IPS-18a (cell line): Measurements from ENCODE around the gene PRKCSH.

Experiments used
- H3K27ac ChIP-seq: one replicate; pipeline ENCODE4 v1.5.1; 2013; ENCODE audit warnings: low read length
- H3K27me3 ChIP-seq: one replicate; pipeline ENCODE4 v1.6.1; 2013; ENCODE audit warnings: mild to moderate bottlenecking, low read length; ENCODE audit not compliant: control insufficient read depth, insufficient read depth
- H3K36me3 ChIP-seq: one replicate; pipeline ENCODE4 v1.6.1; 2013; ENCODE audit warnings: low read depth, low read length; ENCODE audit not compliant: control insufficient read depth
- H3K4me1 ChIP-seq: one replicate; pipeline ENCODE4 v1.6.1; 2013; ENCODE audit warnings: low read depth, low read length; ENCODE audit not compliant: control insufficient read depth
- H3K4me3 ChIP-seq: one replicate; pipeline ENCODE4 v1.5.1; 2013; ENCODE audit warnings: low read length
- H3K9ac ChIP-seq: one replicate; pipeline ENCODE4 v1.6.1; 2013; ENCODE audit warnings: mild to moderate bottlenecking, low read length, moderate library complexity
- H3K9me3 ChIP-seq: one replicate; pipeline ENCODE4 v1.6.1; 2013; ENCODE audit warnings: low read depth, low read length; ENCODE audit not compliant: control insufficient read depth

Gene PRKCSH

DNA sequence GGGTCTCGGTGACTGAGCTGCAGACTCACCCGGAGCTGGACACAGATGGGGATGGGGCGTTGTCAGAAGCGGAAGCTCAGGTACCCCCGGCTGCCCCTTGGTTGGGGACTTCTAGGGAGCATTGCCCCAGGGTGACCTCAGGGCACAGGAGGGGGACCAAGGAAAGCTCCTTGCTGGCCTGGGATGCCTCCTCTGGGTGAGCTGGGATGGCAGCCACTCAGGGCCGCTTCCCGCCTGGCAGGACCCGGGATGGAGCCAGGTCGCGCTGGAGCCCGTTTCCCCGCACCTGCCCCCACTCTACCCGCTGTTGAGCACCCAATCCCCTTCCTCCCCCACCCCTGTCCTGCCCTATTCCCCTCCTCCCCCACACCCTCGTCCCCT lies 10.8 kb downstream of the PRKCSH start:
- no peak overlapping the region for H3K4me3 ChIP-seq
- H3K36me3 ChIP-seq, result peaks cover 60% of the 10 kb centered on the region
- no peaks in the 10 kb centered on the region for H3K4me1 ChIP-seq
- no peaks in the 10 kb centered on the region for H3K27me3 ChIP-seq
- H3K9me3 ChIP-seq, result no peaks in the 10 kb centered on the region
- H3K27ac ChIP-seq, result no peak overlapping the region
- no peak overlapping the region for H3K9ac ChIP-seq

DNA sequence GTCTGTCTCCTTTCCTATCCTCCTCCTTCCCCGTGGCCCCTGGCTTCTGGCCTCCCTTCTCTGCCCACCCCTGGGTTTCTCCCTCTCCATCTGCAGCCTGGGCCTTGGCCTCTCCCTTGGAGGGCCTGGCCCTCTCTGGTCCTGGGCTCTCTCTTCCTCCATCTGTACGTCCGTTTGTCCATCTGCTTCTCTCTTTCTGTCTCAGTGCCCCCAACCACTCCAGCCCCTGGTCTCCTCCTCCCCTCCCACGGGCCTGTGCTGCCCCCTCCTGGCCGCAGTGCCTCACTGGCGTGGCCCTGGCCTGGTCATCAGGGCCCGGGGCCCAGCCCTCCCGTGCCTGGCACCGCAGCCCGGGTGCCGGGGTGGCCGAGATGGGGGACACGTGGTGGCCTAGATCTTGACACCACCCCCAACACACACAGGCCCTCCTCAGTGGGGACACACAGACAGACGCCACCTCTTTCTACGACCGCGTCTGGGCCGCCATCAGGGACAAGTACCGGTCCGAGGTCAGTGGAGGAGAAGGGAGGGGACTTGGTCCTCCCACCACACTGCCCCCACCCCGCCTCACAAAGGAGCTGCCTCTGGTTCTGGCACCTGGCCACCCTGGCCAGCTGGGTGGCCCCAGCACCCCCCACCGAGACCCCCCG lies 11.3 kb downstream of the PRKCSH start:
- no peak overlapping the region for H3K9ac ChIP-seq
- no peaks in the 10 kb centered on the region for H3K27me3 ChIP-seq
- peaks cover 3% of the 10 kb centered on the region for H3K4me1 ChIP-seq
- H3K27ac ChIP-seq, result no peak overlapping the region
- H3K9me3 ChIP-seq, result no peaks in the 10 kb centered on the region
- H3K36me3 ChIP-seq, result peaks cover 55% of the 10 kb centered on the region
- no peak overlapping the region for H3K4me3 ChIP-seq

DNA sequence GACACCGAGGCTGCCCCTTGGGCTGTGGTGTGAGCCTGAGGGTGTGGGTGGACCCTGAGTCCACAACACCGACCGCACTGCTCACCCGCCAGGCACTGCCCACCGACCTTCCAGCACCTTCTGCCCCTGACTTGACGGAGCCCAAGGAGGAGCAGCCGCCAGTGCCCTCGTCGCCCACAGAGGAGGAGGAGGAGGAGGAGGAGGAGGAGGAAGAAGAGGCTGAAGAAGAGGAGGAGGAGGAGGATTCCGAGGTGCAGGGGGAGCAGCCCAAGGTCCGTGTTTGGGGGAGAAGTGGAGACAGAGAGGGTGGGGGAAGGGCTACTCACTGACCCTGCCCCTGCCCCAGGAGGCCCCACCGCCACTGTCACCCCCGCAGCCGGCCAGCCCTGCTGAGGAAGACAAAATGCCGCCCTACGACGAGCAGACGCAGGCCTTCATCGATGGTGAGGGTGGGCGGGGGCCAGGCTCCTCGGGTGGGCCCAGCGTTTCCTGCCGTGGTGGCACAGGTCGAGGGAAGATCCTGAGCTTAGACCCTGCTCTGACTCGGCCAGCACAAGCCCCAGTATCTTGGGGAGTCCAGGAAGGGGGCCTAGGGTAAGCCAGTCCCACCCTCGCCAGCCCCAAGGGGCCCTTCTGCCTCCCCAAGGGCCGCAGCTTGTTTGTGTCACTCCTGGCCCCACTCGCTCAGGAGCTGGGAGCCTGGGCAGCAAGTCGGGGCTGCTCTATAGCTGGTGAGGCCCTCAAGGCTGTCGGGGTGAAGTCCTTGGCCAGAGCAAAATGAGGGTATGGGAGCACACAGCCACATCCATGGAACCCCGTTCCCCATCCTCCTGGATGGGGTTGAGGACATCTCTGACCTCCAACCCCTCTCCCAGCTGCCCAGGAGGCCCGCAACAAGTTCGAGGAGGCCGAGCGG lies 12.2 kb downstream of the PRKCSH start:
- no peaks in the 10 kb centered on the region for H3K27me3 ChIP-seq
- H3K4me3 ChIP-seq, result no peak overlapping the region
- peaks cover 10% of the 10 kb centered on the region for H3K4me1 ChIP-seq
- H3K9me3 ChIP-seq, result no peaks in the 10 kb centered on the region
- H3K36me3 ChIP-seq, result peaks cover 47% of the 10 kb centered on the region
- no peak overlapping the region for H3K9ac ChIP-seq
- no peak overlapping the region for H3K27ac ChIP-seq

GRCh38 chr19:11448410-11448809 lies 13.0 kb downstream of the PRKCSH start:
- Histone ChIP-seq H3K9me3 (no peaks in the 10 kb centered on the region), H3K36me3 (peaks cover 47% of the 10 kb centered on the region), H3K4me3 (no peak overlapping the region), H3K27ac (no peak overlapping the region), H3K9ac (no peak overlapping the region), H3K27me3 (no peaks in the 10 kb centered on the region), H3K4me1 (peaks cover 10% of the 10 kb centered on the region)

- H3K9ac ChIP-seq, result no peak overlapping the region
- peaks cover 10% of the 10 kb centered on the region for H3K4me1 ChIP-seq
- peaks cover 44% of the 10 kb centered on the region for H3K36me3 ChIP-seq
- no peak overlapping the region for H3K4me3 ChIP-seq
- H3K27me3 ChIP-seq, result no peaks in the 10 kb centered on the region
- no peak overlapping the region for H3K27ac ChIP-seq
- H3K9me3 ChIP-seq, result no peaks in the 10 kb centered on the region
These were observed 13.6 kb downstream of the PRKCSH start for GRCh38 chr19:11448923-11449554.

DNA sequence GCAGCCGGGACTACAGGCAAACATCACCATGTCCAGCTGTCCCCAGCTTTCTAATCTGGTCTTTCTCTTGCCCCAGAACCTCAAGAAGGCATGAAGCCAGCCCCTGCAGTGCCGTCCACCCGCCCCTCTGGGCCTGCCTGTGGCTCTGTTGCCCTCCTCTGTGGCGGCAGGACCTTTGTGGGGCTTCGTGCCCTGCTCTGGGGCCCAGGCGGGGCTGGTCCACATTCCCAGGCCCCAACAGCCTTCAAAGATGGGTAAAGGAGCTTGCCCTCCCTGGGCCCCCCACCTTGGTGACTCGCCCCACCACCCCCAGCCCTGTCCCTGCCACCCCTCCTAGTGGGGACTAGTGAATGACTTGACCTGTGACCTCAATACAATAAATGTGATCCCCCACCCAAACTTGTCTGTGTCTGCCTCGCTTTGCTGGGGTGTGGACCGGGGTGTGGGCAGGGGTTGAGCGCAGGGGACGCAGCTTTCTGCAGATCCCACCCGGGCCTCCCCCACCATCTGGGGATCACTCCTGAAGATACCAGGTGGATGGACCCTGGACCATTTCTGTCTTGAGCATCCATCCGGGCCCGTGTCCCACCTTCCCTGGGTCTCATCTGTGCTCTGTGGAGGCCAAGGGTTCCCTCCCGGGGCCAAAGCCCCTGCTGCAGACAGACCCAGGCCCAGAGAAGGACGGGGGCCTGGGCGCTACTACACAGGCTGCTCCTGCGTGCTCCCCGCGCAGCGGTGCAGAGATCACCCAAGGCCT lies 15.3 kb downstream of the PRKCSH start:
- peaks cover 10% of the 10 kb centered on the region for H3K4me1 ChIP-seq
- no peak overlapping the region for H3K27ac ChIP-seq
- H3K4me3 ChIP-seq, result no peak overlapping the region
- H3K36me3 ChIP-seq, result peaks cover 28% of the 10 kb centered on the region
- H3K27me3 ChIP-seq, result no peaks in the 10 kb centered on the region
- H3K9ac ChIP-seq, result no peak overlapping the region
- no peaks in the 10 kb centered on the region for H3K9me3 ChIP-seq

GRCh38 chr19:11451327-11451870 lies 16.0 kb downstream of the PRKCSH start:
- peaks cover 28% of the 10 kb centered on the region for H3K36me3 ChIP-seq
- H3K9me3 ChIP-seq, result no peaks in the 10 kb centered on the region
- H3K4me1 ChIP-seq, result peaks cover 10% of the 10 kb centered on the region
- H3K27ac ChIP-seq, result no peak overlapping the region
- H3K27me3 ChIP-seq, result no peaks in the 10 kb centered on the region
- no peak overlapping the region for H3K9ac ChIP-seq
- H3K4me3 ChIP-seq, result no peak overlapping the region

DNA sequence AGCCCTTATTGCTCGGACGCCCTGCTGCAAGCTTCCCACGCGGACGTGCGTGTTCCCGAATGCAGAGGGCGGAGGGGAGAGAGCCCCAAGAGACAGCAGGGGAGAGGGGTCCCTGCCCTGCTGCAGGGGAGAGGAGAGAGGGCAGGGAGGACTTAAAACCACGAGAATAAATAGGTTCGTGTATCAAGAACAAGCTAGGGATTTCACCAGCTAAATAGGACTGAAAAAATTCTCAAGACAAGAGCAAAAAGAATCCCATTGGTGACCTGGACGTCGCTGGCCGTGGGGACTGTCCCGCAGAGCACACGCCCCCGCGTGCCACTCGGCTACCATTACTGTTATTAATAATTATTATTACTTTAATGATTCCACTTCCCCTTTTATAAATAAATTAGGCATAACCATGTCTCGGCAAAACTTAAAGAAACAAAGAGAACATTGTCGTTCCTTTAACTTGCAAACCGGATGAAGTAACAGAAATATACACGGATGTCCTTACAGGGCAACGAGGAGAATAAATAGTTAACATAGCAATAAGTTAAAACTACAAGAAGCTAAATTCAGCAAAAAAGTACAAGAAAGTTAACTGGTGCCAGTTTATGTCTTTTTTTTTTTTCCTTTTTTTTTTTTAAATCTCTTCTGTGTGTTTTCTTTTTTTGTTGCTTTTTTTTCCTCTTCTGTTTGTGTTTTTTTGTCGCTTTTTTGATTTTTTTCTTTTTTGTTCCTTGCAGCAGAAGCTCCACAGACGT lies 16.6 kb downstream of the PRKCSH start:
- Histone ChIP-seq H3K9ac (no peak overlapping the region), H3K4me3 (no peak overlapping the region), H3K9me3 (no peaks in the 10 kb centered on the region), H3K27ac (no peak overlapping the region), H3K4me1 (peaks cover 10% of the 10 kb centered on the region), H3K36me3 (peaks cover 26% of the 10 kb centered on the region), H3K27me3 (no peaks in the 10 kb centered on the region)

GRCh38 chr19:11452620-11453310 lies 17.3 kb downstream of the PRKCSH start:
- Histone ChIP-seq H3K4me1 (peaks cover 10% of the 10 kb centered on the region), H3K36me3 (peaks cover 19% of the 10 kb centered on the region), H3K4me3 (no peak overlapping the region), H3K9me3 (no peaks in the 10 kb centered on the region), H3K27me3 (no peaks in the 10 kb centered on the region), H3K27ac (no peak overlapping the region), H3K9ac (no peak overlapping the region)
